GM19467 (cell line): Measurements from ENCODE around the gene SLC51A.
"Not testable (repeated sequence)": the region's sequence is repeated elsewhere in the genome, so short reads cannot be mapped to it uniquely, and the experiment has no call there.

Experiments
- ATAC-seq: cut with Tn5 transposase; IDR thresholded peaks from one replicate; pipeline ENCODE4 v1.9.1; 2021; ENCODE audit warnings: mild to moderate bottlenecking, moderate library complexity; ENCODE audit not compliant: unreplicated experiment

SLC51A gene

GRCh38 chr3:196237203-196237602 lies 20.9 kb downstream of the SLC51A start:
- no peak for ATAC-seq

- ATAC-seq = no peak
Observed at GRCh38 chr3:196238612-196239560, 22.6 kb downstream of the SLC51A start.

- no peak for ATAC-seq
Observed at GRCh38 chr3:196240424-196240823, 24.1 kb downstream of the SLC51A start.

GRCh38 chr3:196241704-196242103 lies 25.4 kb downstream of the SLC51A start:
- ATAC-seq = no peak

GRCh38 chr3:196244166-196244565 lies 27.8 kb downstream of the SLC51A start:
- not testable (repeated sequence) for ATAC-seq

GRCh38 chr3:196246612-196247308 lies 30.4 kb downstream of the SLC51A start:
- ATAC-seq = no peak

GRCh38 chr3:196251918-196252317 lies 35.6 kb downstream of the SLC51A start:
- ATAC-seq = no peak

- ATAC-seq = no peak
Observed at GRCh38 chr3:196254376-196255283, 38.3 kb downstream of the SLC51A start.

GRCh38 chr3:196255776-196256175 lies 39.4 kb downstream of the SLC51A start:
- ATAC-seq = no peak

- no peak for ATAC-seq
Observed at GRCh38 chr3:196260784-196261183, 44.5 kb downstream of the SLC51A start.

GRCh38 chr3:196263819-196264218 lies 47.5 kb downstream of the SLC51A start:
- ATAC-seq = no peak

GRCh38 chr3:196268284-196269163 lies 52.2 kb downstream of the SLC51A start:
- no peak for ATAC-seq

- ATAC-seq = no peak
Observed at GRCh38 chr3:196270499-196270898, 54.2 kb downstream of the SLC51A start.

- no peak for ATAC-seq
Observed at GRCh38 chr3:196272826-196273225, 56.5 kb downstream of the SLC51A start.

GRCh38 chr3:196273655-196274054 lies 57.3 kb downstream of the SLC51A start:
- ATAC-seq = no peak

- ATAC-seq = peak; percentile 88
Observed at GRCh38 chr3:196274585-196274984, 58.3 kb downstream of the SLC51A start.

GRCh38 chr3:196275126-196275525 lies 58.8 kb downstream of the SLC51A start:
- ATAC-seq = peak; percentile 6

GRCh38 chr3:196280689-196281440 lies 64.5 kb downstream of the SLC51A start:
- ATAC-seq = no peak

GRCh38 chr3:196281962-196282361 lies 65.6 kb downstream of the SLC51A start:
- no peak for ATAC-seq
